GM18519 (cell line): ENCODE measurements around the gene OTOP3.

Experiments used
- ATAC-seq: cut with Tn5 transposase; IDR thresholded peaks from one replicate; pipeline ENCODE4 v1.9.1; 2021; ENCODE audit warnings: mild to moderate bottlenecking, moderate library complexity; ENCODE audit not compliant: unreplicated experiment, low FRiP score

Gene OTOP3

GRCh38 chr17:74937064-74938051 is 1.7 kb downstream of the OTOP3 start:
- no peak for ATAC-seq

GRCh38 chr17:74938194-74938950 is 2.7 kb downstream of the OTOP3 start:
- ATAC-seq, result no peak

- ATAC-seq, result no peak
Measured at GRCh38 chr17:74939534-74939933, 3.8 kb downstream of the OTOP3 start.

DNA sequence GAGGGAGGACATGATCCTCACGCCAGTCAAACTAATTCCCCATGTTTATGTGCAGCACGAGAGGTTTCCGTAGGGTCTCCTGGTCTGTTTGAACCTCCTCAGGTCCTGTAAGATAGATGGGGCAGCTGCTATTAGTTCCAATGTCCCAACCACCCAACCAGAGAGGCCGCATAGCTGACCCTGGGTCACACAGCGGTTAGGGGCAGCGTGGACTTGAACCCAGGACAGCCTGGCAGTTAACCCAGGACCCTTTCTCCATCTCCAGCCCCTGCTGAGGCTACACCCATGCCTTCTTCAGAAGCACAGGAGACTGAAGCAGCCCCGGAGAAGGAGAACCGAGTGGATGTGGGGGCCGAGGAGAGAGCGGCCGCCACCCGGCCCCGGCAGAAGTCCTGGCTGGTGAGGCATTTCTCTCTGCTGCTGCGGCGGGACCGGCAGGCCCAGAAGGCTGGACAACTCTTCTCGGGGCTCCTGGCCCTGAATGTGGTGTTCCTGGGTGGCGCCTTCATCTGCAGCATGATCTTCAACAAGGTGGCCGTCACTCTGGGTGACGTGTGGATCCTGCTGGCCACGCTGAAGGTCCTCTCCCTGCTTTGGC is 5.5 kb downstream of the OTOP3 start:
- ATAC-seq, result no peak

DNA sequence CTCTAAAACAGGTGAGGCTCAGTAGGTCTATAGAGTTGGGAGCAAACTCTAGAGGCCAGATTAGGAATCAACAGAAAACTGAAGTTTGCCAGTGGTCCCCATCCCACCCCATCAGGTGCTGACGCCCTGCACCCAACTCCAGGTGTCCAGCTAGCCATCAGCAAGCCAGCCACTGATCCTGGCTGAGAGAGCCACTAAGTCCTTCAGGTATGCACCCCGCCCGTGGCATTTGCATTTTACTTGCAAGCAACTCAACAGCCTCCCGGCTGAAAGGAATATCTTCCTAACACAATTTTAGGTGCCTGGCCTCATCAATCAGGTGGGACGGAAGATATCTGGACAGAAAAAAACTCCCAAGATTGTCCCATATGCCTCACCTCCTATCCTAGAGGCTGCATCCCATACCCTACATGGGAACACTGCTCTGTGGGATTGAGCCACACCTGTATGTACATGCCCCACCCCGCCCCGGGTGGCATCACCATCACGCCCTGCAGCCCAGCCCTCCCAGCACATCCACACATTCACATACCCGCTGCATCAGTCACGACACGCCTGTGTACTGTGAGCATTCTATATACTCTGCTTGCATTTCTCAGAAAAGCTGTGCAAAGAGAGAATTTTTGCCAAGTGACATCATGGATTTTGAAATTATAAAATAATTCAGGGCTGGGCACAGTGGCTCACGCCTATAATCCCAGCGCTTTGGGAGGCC is 8.3 kb downstream of the OTOP3 start:
- ATAC-seq, result no peak

DNA sequence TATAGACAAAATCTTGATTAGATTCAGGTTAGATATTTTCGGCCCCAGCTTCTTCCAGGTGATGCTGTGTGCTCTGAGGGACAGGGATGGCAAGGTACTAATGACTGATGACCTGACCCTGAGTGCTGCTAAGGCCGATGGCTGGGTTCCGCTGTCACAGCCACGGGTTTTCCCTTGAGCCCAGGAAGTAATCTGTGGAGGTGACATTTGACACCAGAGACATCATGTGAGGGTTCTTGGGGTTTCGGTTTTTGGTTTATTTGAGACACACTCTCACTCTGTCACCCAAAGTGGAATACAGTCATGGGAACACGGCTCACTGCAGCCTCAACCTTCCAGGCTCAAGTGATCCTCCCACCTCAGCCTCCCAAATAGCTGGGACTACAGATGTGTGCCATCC is 9.8 kb downstream of the OTOP3 start:
- ATAC-seq, result no peak

DNA sequence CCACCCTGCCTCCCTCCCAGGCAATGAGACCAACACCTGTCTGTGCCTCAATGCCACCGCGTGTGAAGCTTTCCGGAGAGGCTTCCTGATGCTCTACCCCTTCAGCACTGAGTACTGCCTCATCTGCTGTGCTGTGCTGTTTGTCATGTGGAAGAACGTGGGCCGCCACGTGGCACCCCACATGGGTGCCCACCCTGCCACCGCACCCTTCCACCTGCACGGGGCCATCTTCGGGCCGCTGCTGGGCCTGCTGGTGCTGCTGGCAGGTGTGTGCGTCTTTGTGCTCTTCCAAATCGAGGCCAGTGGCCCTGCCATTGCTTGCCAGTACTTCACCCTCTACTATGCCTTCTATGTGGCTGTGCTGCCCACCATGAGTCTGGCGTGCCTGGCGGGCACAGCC is 10.9 kb downstream of the OTOP3 start:
- no peak for ATAC-seq

DNA sequence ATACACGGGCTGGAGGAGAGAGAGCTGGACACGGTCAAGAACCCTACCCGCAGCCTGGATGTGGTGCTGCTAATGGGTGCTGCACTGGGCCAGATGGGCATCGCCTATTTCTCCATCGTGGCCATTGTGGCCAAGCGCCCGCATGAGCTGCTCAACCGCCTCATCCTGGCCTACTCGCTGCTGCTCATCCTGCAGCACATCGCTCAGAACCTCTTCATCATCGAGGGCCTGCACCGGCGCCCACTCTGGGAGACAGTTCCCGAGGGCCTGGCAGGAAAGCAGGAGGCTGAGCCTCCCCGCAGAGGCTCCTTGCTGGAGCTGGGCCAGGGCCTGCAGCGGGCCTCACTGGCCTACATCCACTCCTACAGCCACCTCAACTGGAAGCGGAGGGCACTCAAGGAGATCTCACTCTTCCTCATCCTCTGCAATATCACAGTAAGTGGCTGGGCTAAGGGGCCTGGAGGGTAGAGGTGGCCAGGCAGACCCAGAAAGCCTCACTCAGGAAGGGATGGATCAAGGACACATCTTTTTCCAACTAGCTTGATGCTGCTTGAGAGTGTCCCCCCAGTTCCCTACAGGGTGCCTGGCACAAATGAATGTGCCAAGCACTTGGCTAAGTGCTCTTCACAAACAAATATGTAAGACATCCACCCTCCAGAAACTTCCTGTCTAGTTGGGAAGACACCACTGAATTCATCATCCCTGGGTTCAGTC is 11.5 kb downstream of the OTOP3 start:
- ATAC-seq, result no peak

DNA sequence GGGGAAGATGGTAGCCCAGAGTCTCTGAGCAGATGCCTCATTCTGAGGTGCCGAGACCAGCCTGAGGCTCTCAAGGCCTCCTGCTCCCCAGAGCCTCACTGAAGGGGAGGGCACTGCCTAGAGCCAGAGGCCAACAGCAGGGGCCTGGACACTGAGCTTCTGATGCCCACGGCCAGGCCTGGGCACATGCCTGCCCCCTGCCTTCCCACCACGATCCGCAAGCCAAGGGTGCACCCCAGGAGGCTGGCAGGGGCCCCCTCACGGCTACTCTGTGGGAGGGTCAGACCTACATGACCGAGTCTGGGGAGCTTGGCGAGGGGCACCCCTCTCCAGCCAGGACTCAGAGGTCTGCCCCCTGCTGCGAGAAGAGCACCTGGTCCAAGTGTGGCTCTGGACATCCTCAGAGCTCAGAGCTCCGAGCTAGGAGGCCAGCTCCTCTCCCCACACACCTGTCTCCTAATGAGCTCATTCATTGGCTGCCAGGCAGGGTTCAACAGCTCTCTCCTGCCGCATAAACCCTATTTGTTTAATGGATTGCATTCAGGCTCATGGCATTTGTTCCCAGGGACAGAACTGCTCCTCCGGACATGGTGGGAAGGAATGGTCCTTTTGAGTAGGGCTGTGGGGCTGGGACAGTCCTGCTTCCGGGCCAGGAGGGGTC is 13.9 kb downstream of the OTOP3 start:
- no peak for ATAC-seq

DNA sequence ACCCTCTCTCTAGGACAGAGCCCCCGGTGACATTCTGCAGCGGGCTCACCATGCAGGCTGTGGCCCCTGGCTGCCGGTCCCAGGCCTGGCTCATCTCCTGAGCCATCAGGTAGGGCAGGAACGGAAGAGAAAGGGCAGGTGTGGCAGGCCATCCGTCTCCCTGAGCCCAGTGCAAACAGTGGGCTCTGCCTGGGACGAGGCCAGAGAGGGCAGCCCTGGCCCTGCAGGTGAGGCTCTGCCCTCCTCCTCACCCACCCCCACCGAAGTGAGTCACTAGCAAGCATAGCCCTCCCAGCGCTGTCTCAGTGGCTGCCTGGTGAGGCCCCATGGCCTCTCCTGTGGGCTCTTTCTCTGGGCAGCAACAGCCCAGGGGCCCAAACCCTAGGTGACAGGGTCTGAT is 14.5 kb downstream of the OTOP3 start:
- ATAC-seq, result no peak

DNA sequence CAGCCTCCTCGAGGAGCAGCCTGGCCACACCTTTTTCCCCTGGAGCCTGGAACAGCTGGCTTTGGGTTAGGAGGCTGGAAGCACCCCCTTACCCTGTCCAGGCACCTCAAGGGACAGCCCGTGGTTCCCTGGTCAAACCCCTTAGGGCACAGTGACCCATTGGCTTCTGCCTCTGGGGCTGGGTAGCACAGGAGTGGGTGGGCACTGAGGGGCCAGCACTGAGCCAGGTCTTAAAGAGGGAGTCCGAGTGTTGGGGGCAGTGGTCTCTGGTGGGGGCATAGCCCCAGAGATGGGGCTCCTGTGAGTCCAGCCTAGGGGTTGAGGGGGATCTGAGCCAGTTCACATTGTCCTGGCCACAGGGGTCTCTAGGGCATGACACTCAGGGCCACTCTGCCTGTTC is 15.4 kb downstream of the OTOP3 start:
- no peak for ATAC-seq

DNA sequence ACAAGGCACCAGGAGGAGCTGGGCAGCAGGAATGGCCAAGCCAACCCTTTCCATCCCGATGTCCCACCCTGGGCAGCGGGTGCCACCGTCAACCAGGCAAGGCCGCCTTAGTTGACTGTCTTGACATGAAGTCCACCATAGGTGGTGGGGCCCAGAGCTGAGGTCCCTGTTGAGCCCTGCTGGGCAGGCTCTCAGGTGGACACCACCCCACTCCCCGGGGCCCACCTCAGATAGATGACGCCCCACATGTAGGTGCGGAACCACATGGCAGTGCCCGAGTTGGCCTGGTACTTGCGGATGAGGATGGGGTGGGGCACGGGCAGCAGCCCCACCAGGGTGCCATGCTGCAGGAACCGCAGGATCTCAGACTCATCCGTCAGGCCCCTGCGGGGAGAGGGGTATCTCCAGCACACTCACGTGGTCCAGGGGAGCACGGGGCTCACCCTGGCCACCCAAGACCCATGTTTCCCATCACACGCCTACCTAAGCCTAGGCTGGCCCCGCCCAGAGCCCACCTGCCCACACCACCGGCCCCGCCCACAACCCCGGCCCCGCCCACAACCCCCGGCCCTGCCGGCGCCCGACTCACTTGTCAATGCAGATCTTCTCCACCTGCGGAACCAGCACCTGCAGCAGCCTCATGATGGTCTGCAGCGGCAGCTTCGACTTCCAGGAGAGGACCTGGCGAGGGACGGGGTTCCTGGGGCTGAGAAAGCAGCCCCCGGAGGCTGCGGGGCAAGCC is 16.2 kb downstream of the OTOP3 start:
- no peak for ATAC-seq

GRCh38 chr17:74952431-74953133 is 16.9 kb downstream of the OTOP3 start:
- no peak for ATAC-seq

- ATAC-seq, result no peak
Measured at GRCh38 chr17:74953134-74953687, 17.5 kb downstream of the OTOP3 start.

GRCh38 chr17:74954115-74954514 is 18.4 kb downstream of the OTOP3 start:
- ATAC-seq, result no peak

DNA sequence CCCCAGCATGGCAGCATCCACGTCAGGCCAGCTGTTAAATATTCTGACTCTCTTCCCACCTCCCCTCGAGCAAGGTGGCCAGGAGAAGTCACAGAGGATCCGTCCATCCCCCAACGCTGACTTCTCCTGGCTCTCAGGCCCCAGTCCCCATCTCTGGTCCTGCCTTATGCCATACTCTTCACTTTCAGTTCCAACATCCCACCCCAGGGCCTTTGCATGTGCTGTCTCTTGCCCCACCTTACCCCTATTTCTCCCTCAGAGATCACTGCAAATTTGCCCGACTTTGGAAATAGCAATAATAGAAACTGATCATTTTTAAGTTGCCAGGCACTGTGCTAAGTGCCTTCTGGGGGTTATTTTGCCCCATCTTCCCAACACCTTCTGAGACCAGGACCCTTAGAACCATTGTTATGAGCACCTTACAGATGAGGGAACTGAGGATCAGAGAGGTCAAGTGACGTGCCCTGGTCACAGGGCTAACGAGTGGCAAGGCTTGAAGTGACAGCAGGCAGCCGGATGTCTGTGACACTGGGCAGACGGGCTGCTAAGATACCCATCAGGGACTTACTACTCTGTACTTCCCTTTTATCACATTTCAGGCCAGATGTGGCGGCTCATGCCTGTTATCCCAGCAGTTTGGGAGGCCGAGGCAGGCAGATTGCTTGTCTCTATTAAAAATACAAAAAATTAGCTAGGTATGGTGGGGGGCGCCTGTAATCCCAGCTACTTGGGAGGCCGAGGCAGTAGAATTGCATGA is 19.1 kb downstream of the OTOP3 start:
- no peak for ATAC-seq

GRCh38 chr17:74956093-74956492 is 20.4 kb downstream of the OTOP3 start:
- no peak for ATAC-seq
